Activated T-cell treated with anti-CD3 and anti-CD28 coated beads, Interleukin-2, amount 50 U/mL, for 48 hours (primary cell): ENCODE results near the gene GTF2IRD1.

Experiments
- DNase-seq, 2 experiments: peaks; one replicate each; pipeline ENCODE4 v3.0.0-alpha.2; 2020

The GTF2IRD1 gene

DNA sequence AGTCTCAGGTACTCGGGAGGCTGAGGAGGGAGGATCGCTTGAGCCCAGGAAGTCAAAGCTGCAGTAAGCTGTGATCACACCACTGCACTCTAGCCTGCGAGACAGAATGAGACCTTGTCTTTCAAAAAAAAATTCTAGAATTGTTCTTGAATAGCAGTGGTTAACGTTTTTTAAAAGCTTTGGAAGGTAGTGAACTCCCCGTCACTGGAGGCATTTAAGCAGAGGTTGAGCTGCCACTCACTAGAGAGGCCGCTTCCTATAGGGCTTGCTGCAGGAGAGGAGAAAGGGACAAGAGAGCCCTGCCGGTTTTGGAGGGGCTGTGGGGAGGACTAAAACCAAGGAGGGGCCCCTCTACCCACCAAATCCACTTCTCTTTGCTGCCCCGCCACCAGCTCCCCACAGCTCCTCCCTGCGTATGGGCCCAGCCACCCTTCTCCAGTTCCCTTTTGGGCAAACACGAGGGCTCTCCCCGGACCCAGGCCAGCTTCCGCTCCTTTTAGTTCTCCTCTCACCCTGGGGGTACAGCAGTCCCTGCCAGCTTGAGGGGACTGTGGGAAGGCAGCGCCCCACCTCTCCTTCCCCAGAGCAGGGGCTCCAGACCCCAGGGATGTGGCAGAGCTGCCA is 116.9 kb downstream of the GTF2IRD1 start:
- DNase-seq, result no peak

DNA sequence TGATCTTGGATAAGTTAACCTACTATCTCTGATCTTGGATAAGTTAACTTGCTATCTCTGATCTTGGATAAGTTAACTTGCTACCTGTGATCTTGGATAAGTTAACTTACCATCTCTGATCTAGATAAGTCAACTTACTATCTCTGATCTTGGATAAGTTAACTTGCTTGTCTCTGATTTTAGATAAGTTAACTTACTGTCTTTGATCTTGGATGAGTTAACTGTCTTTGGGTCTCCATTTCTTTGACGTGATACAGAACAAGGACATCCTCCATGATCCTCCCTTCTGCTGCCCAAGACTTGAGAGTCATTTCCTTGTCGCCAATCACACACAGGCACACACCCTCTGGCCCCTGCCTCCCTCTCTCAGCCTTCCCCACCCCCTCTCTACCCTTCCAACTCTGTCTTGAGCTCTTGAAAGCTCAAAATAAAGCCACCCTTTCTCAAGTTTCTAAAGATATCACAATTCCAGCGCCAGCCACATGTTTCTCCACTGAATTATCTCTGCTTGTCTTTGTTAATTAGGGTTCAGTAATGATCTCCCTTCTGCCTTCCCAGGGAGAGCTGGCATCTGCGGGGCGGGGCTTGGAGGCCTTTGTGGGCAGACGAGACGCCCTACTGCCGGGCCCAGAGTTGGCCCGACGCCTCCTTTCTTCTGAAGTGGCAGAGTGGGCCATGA is 118.7 kb downstream of the GTF2IRD1 start:
- DNase-seq, result no peak

DNA sequence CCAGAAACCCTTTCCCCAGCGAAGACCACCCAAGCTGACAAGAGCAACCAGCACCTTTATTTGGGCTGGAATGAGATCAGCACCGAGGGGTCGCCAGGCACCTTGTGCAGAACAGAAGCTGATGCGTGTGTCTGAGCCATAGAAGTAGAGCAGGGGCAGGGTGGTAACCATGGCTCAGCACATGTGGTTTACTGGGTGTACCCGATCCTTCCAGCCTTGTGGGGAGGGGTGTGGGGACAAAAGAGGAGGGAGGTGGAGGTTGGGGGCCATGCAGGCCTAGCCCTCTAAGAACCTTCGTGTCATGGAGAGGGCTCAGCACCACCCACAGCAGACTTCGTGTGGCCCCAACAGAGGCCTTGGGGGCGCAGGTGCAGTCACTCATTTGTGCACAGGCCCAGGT is 119.8 kb downstream of the GTF2IRD1 start:
- DNase-seq, result no peak

DNA sequence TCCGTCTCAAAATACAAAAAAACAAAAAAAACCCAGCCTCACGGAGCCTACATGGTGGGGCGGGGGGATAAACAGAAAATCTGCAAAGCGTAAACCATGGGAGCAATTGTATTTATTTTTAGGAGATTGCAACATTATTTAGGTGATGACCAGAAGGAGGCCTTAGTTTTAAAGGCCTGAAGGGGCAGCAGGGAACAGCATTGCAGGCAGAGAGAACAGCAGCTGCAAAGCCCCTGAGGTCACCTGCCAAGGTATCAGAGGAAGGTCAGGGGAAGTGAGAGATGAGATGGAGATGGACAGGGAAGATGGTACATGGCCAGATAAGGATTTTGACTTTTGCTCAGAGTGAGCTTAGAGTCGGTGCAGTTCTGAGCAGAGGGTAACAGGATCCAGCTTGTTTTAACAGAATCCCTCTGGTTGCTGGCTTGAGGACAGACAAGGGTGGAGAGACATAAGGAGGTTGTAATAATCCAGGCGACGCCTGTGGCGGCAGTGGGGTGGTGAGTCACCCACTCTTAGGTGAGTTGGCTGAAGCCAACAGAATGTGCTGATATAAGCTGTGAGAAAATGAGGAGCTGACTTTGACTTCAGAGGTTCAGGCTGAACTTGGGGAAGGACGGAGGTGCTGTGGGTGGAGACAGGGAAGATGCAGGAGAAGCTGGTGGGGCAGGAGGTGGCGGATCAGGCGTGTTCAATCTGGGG is 121.5 kb downstream of the GTF2IRD1 start:
- no peak for DNase-seq

DNA sequence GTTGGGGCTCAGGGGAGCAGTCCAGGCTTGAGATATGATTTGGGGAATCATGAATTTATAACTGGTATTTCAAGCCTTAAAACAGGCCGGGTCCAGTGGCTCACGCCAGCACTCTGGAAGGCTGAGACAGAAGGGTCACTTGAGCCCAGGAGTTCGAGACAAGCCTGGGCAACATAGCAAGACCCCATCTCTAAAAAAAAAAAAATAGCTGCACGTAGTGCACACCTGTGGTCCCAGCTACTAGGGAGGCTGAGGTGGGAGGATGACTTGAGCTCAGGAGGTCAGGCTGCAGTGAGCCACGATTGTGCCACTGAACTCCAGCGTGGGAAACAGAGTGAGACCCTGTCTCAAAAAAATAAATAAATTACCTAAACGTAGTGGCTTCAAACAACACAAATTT is 122.1 kb downstream of the GTF2IRD1 start:
- DNase-seq, result no peak

DNA sequence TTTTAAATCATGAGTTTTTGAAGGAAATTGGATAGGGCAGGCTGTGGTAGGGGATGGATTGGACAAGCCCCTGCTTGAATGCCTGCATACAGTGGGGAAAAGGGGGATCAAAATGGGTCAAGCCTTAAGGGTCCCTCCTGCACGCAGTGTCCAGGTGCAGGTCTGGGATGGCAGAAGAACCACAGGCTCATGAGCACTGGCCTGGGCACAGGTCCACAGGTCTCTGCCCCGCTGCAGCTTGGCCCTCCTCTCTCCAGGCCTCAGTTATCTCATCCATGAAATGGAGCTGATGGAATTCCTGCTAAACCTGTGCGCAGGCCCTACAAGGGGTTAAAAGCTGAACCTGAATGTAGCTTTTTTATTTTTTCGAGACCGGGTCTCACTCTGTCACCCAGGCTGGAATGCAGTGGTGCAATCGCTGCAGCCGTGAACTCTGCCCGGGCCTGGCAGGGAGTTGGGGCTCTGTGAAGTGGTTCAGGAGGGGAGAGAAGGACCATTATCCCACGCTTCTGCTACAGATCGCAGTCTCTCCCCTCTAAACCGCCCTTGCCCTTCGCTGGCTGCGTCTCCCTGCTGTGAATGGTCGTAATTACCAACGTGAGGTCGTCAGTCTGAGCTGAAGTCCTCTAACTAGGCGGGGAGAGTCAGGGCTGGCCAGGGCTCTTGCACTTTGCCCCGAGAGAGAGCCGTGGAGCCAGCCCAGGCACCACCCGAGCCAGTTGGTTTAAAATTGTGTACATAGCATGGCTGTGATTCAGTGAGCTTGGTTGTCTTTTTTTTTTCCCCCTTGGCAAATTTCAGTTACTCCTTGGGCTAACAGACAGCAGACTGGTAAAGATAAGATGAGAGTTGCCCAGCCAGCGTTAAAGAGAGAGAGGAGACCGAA is 126.3 kb downstream of the GTF2IRD1 start:
- DNase-seq, result no peak

DNA sequence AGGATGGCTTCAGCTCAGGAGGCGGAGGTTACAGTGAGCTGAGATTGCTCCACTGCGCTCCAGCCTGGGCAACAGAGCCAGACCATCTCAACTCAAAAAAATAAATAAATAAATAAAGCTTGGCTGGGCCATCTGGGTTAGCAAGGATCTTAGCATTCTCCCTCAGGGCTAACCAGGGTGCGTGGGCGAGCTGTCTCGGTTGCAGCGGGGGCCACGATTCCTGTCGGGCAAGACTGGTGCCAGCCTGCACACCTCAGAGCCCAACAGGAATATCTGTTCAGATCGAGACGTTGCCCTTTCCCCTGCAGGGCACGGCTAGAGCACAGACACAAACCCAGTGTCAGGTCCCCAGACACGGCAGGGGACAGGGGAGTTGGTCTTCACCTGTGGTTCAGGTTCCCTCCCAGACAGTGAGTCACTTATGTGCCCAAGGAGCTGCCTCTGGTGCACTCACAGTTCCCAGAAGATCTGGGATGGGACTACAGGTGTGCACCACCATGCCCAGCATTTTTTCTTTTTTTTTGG is 128.3 kb downstream of the GTF2IRD1 start:
- no peak for DNase-seq

DNA sequence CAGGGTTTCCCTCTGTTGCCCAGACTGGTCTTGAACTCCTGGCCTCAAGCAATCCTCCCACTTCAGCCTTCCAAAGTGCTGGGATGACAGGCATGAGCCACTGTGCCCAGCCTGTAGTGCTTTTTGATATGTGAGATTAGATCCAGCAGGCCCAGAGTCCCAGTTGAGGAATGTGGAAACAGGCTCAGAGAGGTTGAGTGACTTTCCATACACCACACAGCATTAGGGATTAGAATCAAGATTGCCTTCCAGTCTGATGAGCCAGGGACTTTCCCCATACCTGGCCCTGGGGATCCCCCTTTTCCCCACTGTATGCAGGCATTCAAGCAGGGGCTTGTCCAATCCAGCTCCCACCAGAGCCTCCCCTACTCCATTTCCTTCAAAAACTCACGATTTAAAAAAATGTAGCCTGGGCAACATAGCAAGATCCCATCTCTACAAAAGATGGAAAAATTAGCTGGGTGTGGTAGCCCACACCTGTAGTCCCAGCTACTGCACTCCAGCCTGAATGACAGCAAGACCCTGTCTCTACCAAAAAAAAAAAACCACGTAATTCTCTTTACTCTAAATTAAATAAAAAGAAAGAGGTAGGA is 128.8 kb downstream of the GTF2IRD1 start:
- DNase-seq, result no peak

DNA sequence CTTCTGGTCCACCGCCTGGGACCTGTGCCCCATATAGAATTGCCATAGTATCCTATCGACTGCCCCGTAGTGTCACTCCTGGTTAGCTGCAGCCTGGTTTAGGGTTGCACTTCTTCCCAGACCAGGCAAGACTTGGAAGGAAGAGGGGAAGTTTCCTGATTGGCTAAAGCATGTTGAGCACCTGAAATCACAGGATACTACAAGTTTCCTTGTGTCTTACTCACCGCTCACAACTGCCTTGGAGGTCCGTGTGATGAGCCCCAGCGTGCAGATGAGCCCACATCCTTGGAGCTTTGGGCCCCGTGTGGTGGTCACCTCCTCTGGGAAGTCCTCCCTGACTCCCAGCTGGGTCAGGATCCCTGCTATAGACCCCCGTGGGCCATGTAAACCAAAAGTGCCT is 129.9 kb downstream of the GTF2IRD1 start:
- no peak for DNase-seq

DNA sequence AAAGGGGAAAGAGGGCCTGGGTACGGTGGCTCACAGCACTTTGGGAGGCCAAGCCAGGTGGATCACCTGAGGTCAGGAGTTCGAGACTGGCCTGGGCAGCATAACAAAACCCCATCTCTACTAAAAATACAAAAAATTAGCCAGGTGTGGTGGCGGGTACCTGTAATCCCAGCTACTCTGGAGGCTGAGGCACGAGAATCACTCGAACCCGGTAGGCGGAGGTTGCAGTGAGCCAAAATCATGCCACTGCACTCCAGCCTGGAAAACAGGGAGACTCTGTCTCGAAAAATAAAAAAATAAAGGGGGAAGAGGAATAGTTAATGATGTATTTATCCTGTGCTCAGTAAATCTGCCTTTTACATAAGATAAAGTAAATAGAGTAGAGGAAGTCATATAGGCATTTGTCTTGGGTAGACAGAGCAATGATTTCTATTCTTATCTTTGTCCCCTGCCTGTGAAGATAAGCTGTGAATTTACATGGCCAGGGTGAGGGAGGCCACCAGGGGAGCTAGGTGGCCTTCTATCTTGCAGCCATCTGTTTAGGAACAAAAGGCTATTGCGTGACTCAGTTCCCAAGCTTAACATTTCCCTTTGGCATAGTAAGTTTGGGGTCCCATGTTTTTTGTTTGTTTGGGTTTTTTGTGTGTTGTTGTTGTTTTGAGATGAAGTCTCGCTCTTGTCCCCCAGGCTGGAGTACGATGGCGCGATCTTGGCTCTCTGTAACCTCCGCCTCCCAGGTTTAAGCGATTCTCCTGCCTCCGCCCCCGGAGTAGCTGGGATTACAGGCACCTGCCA is 130.7 kb downstream of the GTF2IRD1 start:
- no peak for DNase-seq

DNA sequence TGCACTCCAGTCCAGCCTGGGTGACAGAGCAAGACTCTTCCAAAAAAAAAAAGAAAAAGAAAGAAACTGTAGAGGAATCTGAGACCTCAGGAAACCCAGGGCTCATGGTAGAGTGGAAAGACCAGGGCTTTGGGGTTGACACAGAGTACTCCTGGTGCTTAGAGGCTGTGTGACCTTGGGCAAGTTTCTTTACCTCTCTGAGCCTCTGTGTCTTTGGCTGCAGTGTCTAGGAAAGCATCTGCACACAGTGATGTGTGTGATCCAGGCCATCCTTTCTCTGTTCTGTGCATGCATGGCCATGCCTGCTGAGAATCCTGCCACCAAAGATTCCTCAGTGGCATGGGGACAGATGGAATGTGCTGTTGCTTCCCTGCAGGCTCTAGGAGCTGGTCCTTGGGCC is 132.1 kb downstream of the GTF2IRD1 start:
- DNase-seq, result no peak

- DNase-seq, result no peak
Observed at GRCh38 chr7:74586258-74587175, 132.8 kb downstream of the GTF2IRD1 start.

DNA sequence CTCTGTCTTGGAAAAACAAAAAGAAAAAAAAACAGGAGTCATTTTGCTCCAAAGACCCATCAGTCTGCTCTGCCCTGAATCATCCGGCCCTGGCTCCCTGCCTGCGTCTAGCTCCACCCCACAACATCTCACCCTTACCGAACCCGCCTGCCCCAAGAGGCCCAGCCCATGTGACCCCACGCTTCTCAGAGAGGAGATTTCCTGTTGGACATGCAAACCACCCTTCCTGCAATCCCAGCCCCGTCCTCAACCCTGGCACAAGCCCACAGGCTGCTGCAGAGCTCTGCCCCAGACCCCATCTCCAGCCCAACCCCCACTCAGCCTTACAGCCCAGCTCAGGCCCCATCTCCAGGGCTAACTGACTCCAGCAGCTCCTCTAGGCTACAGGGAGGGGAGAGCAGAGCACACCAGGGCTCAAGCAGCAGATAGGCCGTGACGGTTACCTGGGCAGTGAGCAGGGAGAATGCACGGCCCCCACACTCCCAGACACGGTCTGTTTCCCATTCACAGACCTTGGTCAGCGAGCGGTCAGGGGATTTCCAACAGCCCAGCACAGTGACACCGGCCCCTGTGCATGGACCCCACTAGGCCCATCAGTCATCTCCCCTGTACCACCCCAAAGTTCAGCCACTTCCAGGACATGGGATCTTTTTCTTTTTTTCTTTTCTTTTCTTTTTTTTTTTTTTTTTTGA is 133.9 kb downstream of the GTF2IRD1 start:
- no peak for DNase-seq

GRCh38 chr7:74590813-74591212 is 137.1 kb downstream of the GTF2IRD1 start:
- DNase-seq, result no peak

DNA sequence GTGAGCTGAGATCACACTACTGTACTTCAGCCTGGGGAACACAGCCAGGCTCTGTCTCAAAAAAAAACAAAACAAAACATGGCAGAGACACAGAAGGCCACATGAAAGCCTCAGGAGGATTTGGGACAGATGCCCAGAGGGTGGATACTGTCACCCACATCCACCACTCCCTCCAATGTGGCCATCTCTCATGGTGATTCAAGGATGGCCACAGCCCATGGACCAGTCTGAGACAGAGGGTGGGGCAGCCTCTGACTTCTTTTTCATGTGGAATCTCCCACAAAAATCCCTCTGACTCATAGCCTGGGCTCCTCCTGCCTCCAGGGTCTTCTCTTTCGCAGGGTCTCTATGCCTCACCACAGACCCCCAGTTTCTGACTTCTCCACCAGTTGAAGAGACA is 144.9 kb downstream of the GTF2IRD1 start:
- no peak for DNase-seq

- DNase-seq, result no peak
Observed at GRCh38 chr7:74599244-74599643, 145.5 kb downstream of the GTF2IRD1 start.

DNA sequence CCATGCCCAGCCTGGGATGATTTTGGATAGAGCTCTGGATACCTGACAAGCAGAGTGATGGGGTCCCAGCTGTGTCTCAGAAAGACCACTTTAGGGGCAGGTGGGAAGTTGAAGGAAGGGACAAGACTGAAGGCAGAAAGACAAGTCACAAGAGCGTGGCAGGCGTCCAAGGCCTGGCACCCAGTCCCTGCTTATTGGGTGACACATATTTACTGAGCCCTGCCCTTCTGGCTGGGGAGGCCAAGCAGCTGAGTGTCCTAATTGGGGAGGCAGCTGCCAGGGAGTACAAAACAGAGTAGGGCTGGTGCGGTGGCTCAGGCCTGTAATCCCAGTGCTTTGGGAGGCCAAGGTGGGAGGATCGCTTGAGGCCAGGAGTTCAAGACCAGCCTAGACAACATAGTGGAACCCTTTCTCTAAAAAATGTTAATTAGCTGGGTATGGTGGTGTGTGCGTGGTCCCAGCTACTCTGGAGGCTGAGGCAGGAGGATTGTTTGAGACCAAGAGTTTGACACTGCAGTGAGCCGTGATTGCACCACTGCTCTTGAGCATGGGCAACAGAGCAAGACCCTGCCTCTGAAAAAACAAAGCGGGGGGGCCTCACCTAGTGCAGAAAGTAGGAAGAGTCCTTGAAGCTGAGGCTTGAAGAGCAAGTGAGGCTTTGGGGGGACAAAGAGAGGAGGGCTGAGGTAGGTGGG is 150.8 kb downstream of the GTF2IRD1 start:
- no peak for DNase-seq

- DNase-seq, result peak; percentile 63 to 75
Observed at GRCh38 chr7:74606101-74606908, 152.6 kb downstream of the GTF2IRD1 start.
